GM12801 (cell line): ENCODE results near the gene ZNF438.

Source experiments
- CTCF ChIP-seq: IDR thresholded peaks from one replicate; pipeline ENCODE4 v1.5.1; 2011; ENCODE audit warnings: control low read depth; ENCODE audit not compliant: insufficient read length; ENCODE audit errors: extremely low read depth

Gene ZNF438

GRCh38 chr10:31031205-31031557, 484 bp downstream of the ZNF438 start:
- TF ChIP-seq CTCF = no peak

DNA sequence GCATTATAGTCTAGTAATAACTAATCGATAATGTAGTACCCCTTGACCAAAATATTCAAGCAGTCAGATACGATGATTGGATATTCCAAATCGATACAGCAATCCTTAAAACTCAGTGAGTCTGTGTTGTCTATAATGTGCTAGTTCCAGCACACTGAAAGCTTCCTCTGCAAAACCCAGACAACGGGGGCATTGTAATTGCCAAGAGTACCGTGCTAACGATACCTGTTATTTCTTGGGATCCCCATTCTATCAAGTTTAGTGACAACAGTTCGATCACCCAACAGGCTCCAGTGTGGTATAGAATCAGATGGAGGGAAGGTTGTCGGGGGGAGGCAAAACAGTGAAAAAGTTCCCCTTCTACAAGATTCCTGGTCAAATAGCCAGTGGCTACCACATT, 865 bp downstream of the ZNF438 start:
- no peak for TF ChIP-seq CTCF

DNA sequence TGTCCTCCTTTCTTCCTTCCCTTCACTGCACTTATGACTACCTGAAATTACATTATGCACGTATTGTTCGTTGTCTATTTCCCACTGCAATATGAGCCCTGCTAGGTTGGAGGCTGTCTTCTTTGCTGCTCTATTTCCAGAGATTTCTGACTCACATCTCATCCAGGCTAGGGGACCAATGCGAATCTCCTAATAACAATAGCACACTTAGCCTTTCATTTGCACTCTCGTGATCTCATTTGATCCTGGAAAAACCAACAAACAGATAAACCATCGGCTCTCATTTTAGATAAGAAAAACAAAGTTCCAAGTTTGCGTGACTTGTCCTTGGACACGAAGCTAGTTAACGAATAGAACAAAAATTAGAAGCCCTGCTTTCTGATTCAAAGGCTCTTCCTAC, 1.4 kb downstream of the ZNF438 start:
- no peak for TF ChIP-seq CTCF

GRCh38 chr10:31028081-31028480, 3.6 kb downstream of the ZNF438 start:
- no peak for TF ChIP-seq CTCF

GRCh38 chr10:31025142-31025541, 6.5 kb downstream of the ZNF438 start:
- no peak for TF ChIP-seq CTCF

GRCh38 chr10:31023558-31023957, 8.1 kb downstream of the ZNF438 start:
- TF ChIP-seq CTCF = no peak

DNA sequence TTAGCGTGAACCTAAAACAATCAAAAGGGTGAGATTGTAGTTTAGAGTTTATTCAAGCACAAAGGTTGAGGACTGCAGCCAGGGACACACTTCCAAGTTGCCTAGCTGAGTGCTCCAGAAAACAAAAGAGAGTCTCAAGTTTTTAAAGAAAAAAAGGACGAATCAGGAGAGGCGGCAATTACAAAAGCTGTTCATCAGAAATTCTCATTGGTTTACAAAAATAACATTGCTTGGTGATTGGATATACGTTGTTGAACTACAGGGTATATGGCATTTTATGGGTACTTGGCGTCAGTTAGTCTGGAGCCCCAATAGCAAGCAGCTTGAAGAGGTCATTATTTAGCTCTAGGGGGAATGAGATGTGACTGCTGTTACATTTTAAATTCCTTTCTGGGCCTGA, 11.5 kb downstream of the ZNF438 start:
- no peak for TF ChIP-seq CTCF

DNA sequence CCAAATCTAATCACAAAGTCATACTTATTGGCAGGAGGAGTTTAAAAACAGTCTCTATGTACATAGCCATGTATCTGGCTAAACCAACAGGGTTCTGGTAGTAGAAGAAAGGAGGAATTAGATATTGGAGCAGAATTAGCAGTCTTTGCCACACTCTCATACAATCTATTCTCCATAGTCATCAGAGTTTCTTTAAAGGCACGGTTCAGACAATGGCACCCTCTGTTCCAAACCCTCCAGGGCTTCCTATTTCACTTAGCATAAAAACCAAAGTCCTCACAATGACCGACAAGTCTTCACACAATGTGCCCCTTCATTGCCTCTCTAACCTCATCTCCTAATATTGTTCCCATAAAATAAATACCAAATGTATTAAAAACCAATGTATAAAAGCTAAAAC, 12.7 kb downstream of the ZNF438 start:
- TF ChIP-seq CTCF = no peak
